OCI-LY7 (cell line): Measurements from ENCODE around the gene CAMKK1.
"Not testable (repeated sequence)": the region's sequence is repeated elsewhere in the genome, so short reads cannot be mapped to it uniquely, and the experiment has no call there.

Source experiments
- EZH2phosphoT487 ChIP-seq: fragments of 200-600 bp; sonication (generic); IDR thresholded peaks from 2 replicates; pipeline ENCODE4 v1.6.1; 2018; ENCODE audit warnings: low read depth, borderline replicate concordance, mild to moderate bottlenecking, mixed run types, antibody characterized with exemption, low read length, moderate library complexity, mixed read lengths
- TF ChIP-seq, protein P1 (sequence below): fragments of 200-600 bp; sonication (generic); conservative IDR thresholded peaks from 2 replicates; pipeline ENCODE4 v1.5.1; 2014; ENCODE audit warnings: mild to moderate bottlenecking, antibody characterized with exemption, low read length, moderate library complexity, mixed read lengths

- TF ChIP-seq, protein P1, sequence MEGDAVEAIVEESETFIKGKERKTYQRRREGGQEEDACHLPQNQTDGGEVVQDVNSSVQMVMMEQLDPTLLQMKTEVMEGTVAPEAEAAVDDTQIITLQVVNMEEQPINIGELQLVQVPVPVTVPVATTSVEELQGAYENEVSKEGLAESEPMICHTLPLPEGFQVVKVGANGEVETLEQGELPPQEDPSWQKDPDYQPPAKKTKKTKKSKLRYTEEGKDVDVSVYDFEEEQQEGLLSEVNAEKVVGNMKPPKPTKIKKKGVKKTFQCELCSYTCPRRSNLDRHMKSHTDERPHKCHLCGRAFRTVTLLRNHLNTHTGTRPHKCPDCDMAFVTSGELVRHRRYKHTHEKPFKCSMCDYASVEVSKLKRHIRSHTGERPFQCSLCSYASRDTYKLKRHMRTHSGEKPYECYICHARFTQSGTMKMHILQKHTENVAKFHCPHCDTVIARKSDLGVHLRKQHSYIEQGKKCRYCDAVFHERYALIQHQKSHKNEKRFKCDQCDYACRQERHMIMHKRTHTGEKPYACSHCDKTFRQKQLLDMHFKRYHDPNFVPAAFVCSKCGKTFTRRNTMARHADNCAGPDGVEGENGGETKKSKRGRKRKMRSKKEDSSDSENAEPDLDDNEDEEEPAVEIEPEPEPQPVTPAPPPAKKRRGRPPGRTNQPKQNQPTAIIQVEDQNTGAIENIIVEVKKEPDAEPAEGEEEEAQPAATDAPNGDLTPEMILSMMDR: not testable (repeated sequence)
- TF ChIP-seq EZH2phosphoT487: not testable (repeated sequence)
Measured at GRCh38 chr17:3854204-3854603, 38.6 kb downstream of the CAMKK1 start.
